NB4 (cell line): Measurements from ENCODE around the gene LEFTY1.
A peak's percentile ranks its signal among the peaks of the same experiment; 100 is the strongest.
"Not testable (repeated sequence)": the region's sequence is repeated elsewhere in the genome, so short reads cannot be mapped to it uniquely, and the experiment has no call there.

ENCODE experiments used
- DNase-seq: peaks from one replicate; pipeline ENCODE4 v3.0.0; 2010; ENCODE audit warnings: low read depth
- H3K4me3 ChIP-seq: one replicate; pipeline ENCODE4 v1.5.1; 2011; ENCODE audit warnings: mild to moderate bottlenecking, low read depth, low read length, moderate library complexity
- CTCF ChIP-seq: IDR thresholded peaks from one replicate; pipeline ENCODE4 v1.5.1; 2012; ENCODE audit warnings: low read depth, low read length
- MAX ChIP-seq: IDR thresholded peaks from 2 replicates; pipeline ENCODE4 v1.6.1; 2011; ENCODE audit warnings: low read depth, low read length
- MYC ChIP-seq: IDR thresholded peaks from 2 replicates; pipeline ENCODE4 v1.6.1; 2011; ENCODE audit warnings: low read depth, low read length
- POLR2A ChIP-seq: IDR thresholded peaks from 2 replicates; pipeline ENCODE4 v1.6.1; 2011; ENCODE audit warnings: mild to moderate bottlenecking; ENCODE audit not compliant: insufficient read length; ENCODE audit errors: extremely low read depth

LEFTY1 gene

GRCh38 chr1:225931270-225932136 lies 42.6 kb upstream of the LEFTY1 start:
- no peak overlapping the region for H3K4me3 ChIP-seq
- no peak for DNase-seq
- TF ChIP-seq POLR2A = no peak
- no peak for TF ChIP-seq MYC
- TF ChIP-seq MAX = no peak
- no peak for TF ChIP-seq CTCF

GRCh38 chr1:225930566-225930965 lies 41.6 kb upstream of the LEFTY1 start:
- TF ChIP-seq POLR2A = no peak
- DNase-seq = no peak
- no peak overlapping the region for H3K4me3 ChIP-seq

GRCh38 chr1:225929462-225929861 lies 40.5 kb upstream of the LEFTY1 start:
- not testable (repeated sequence) for DNase-seq, H3K4me3 ChIP-seq

GRCh38 chr1:225928186-225929175 lies 39.5 kb upstream of the LEFTY1 start:
- no peak overlapping the region for H3K4me3 ChIP-seq
- TF ChIP-seq CTCF (no peak), POLR2A (no peak), MYC (no peak), MAX (no peak)
- DNase-seq = peak; percentile 34

GRCh38 chr1:225926551-225927113 lies 37.7 kb upstream of the LEFTY1 start:
- peak; percentile 65 for DNase-seq
- no peak overlapping the region for H3K4me3 ChIP-seq
- TF ChIP-seq POLR2A (no peak), MYC (no peak), MAX (no peak), CTCF (no peak)

GRCh38 chr1:225923692-225924555 lies 35.0 kb upstream of the LEFTY1 start, which contains the start of gene PYCR2:
Gene PYCR2 (minus strand): TSS chr1:225924250. CDS start chr1:225924110, 140 bp downstream.
- DNase-seq = peak; percentile 99
- H3K4me3 ChIP-seq = peak within 1 kb of the TSS; percentile 84
- TF ChIP-seq MAX (peak; percentile 97), CTCF (no peak), MYC (peak; percentile 92), POLR2A (peak; percentile 83)
